GM12892 (cell line): ENCODE results near the gene PIP4K2A.

Experiments
- POLR2AphosphoS5 ChIP-seq: IDR thresholded peaks from 2 replicates; pipeline ENCODE4 v1.6.1; 2011; ENCODE audit warnings: low read depth, low read length, control low read depth
- TAF1 ChIP-seq: IDR thresholded peaks from 2 replicates; pipeline ENCODE4 v1.6.1; 2011; ENCODE audit warnings: low read depth, mild to moderate bottlenecking, control low read depth, low read length, borderline replicate concordance

- TF ChIP-seq TAF1 (no peak), POLR2AphosphoS5 (no peak)
Observed at GRCh38 chr10:22622242-22622806, 92.1 kb downstream of the PIP4K2A start.
